SK-N-SH (cell line): Measurements from ENCODE around the gene ABHD12.

Experiments used
- CTCF ChIP-seq: fragments of 200-600 bp; sonication (generic); IDR thresholded peaks from 2 replicates; pipeline ENCODE4 v1.6.1; 2017; ENCODE audit warnings: antibody characterized with exemption, mild to moderate bottlenecking, moderate library complexity
- ELF1 ChIP-seq: IDR thresholded peaks from 2 replicates; pipeline ENCODE4 v1.4.0; 2012
- EP300 ChIP-seq, 2 experiments: IDR thresholded peaks; 2 replicates each; pipeline versions ENCODE4 v1.4.0 to v1.6.1; 2012; ENCODE audit warnings: borderline replicate concordance in 1 of 2, low read depth in 1 of 2, low read length in 1 of 2
- GATA2 ChIP-seq: sonication (generic); formaldehyde crosslinking; IDR thresholded peaks from 2 replicates; pipeline ENCODE4 v1.5.0; 2020; ENCODE audit warnings: mild to moderate bottlenecking, missing genetic modification reagents
- JUND ChIP-seq: IDR thresholded peaks from 2 replicates; pipeline ENCODE4 v1.4.0; 2012
- RAD21 ChIP-seq: IDR thresholded peaks from 2 replicates; pipeline ENCODE4 v1.6.1; 2012; ENCODE audit warnings: mild to moderate bottlenecking, low read length
- RCOR1 ChIP-seq: fragments of 150-350 bp; IDR thresholded peaks from 2 replicates; pipeline ENCODE4 v1.6.1; 2017; ENCODE audit warnings: antibody characterized with exemption, low read length
- REST ChIP-seq: IDR thresholded peaks from 2 replicates; pipeline ENCODE4 v1.6.1; 2012; ENCODE audit warnings: mild to moderate bottlenecking, low read depth, low read length, moderate library complexity
- RFX5 ChIP-seq: IDR thresholded peaks from 2 replicates; pipeline ENCODE4 v1.6.1; 2012; ENCODE audit warnings: mild to moderate bottlenecking, improper control_type of control experiment, low read length
- USF2 ChIP-seq: fragments of 150-350 bp; IDR thresholded peaks from 2 replicates; pipeline ENCODE4 v1.6.1; 2017; ENCODE audit warnings: antibody characterized with exemption, low read length, low read depth, borderline replicate concordance

- TF ChIP-seq CTCF (no peak), USF2 (no peak), RCOR1 (no peak), RFX5 (no peak), RAD21 (no peak), GATA2 (CRISPR knock-in tag) (no peak), JUND (no peak), ELF1 (no peak), REST (no peak), EP300 (IDR thresholded peaks at IDR 0.05; ENCODE audit: borderline replicate concordance in 1 of 2, low read depth in 1 of 2, low read length in 1 of 2) (no peak)
Measured at GRCh38 chr20:25273046-25273445, 117.6 kb downstream of the ABHD12 start.
